HepG2 (cell line): Measurements from ENCODE around the gene AP5Z1. TPM values are rescaled to one million over a fixed set of nuclear protein-coding genes. Genes with fewer than 3 reads are reported as not detected.

ENCODE experiments used
- BRCA1 ChIP-seq: sonication (generic); formaldehyde crosslinking; IDR thresholded peaks from 2 replicates; pipeline ENCODE4 v1.4.0; 2020; ENCODE audit warnings: missing genetic modification reagents
- FOXA3 ChIP-seq: IDR thresholded peaks from 2 replicates; pipeline ENCODE4 v1.6.1; 2016; ENCODE audit warnings: missing genetic modification reagents, missing compliant biosample characterization
- FOXK1 ChIP-seq: sonication (generic); formaldehyde crosslinking; IDR thresholded peaks from 2 replicates; pipeline ENCODE4 v1.4.0; 2020; ENCODE audit warnings: low read depth, missing genetic modification reagents, borderline replicate concordance
- FOXO1 ChIP-seq: sonication (generic); formaldehyde crosslinking; IDR thresholded peaks from 2 replicates; pipeline ENCODE4 v1.4.0; 2020; ENCODE audit warnings: missing genetic modification reagents
- HNF4G ChIP-seq, 2 experiments: sonication (generic) in 1 of 2; formaldehyde crosslinking in 1 of 2; IDR thresholded peaks; 2 replicates each; pipeline versions ENCODE4 v1.4.0 to v1.6.1; 2011 to 2020; ENCODE audit warnings: borderline replicate concordance in 2 of 2, low read depth in 2 of 2, mild to moderate bottlenecking in 2 of 2, low read length in 1 of 2, missing genetic modification reagents in 1 of 2, moderate library complexity in 1 of 2
- MAFG ChIP-seq: sonication (generic); formaldehyde crosslinking; IDR thresholded peaks from 2 replicates; pipeline ENCODE4 v1.5.1; 2020; ENCODE audit warnings: mild to moderate bottlenecking, missing genetic modification reagents
- MTF2 ChIP-seq: sonication (generic); formaldehyde crosslinking; IDR thresholded peaks from 2 replicates; pipeline ENCODE4 v1.5.0; 2020; ENCODE audit warnings: missing genetic modification reagents, borderline replicate concordance
- PHF8 ChIP-seq: sonication (generic); formaldehyde crosslinking; IDR thresholded peaks from 2 replicates; pipeline ENCODE4 v1.5.0; 2020; ENCODE audit warnings: missing genetic modification reagents
- REXO4 ChIP-seq: sonication (generic); formaldehyde crosslinking; IDR thresholded peaks from 2 replicates; pipeline ENCODE4 v1.8.0; 2022; ENCODE audit warnings: missing genetic modification reagents, mild to moderate bottlenecking, borderline replicate concordance
- SCMH1 ChIP-seq: sonication (generic); formaldehyde crosslinking; IDR thresholded peaks from 2 replicates; pipeline ENCODE4 v1.9.0; 2021; ENCODE audit warnings: missing genetic modification reagents, mild to moderate bottlenecking, borderline replicate concordance
- ZFP82 ChIP-seq: sonication (generic); formaldehyde crosslinking; IDR thresholded peaks from 2 replicates; pipeline ENCODE4 v1.5.1; 2020; ENCODE audit warnings: mild to moderate bottlenecking, missing genetic modification reagents, borderline replicate concordance
- ZNF382 ChIP-seq: sonication (generic); formaldehyde crosslinking; IDR thresholded peaks from 2 replicates; pipeline ENCODE4 v1.5.0; 2020; ENCODE audit warnings: missing genetic modification reagents, mild to moderate bottlenecking, borderline replicate concordance
- ZNF460 ChIP-seq: sonication (generic); formaldehyde crosslinking; IDR thresholded peaks from 2 replicates; pipeline ENCODE4 v1.5.1; 2020; ENCODE audit warnings: missing genetic modification reagents, mild to moderate bottlenecking, borderline replicate concordance
- ZNF501 ChIP-seq: sonication (generic); formaldehyde crosslinking; IDR thresholded peaks from 2 replicates; pipeline ENCODE4 v1.5.1; 2020; ENCODE audit warnings: mild to moderate bottlenecking, moderate library complexity, missing genetic modification reagents
- ZNF761 ChIP-seq: sonication (generic); formaldehyde crosslinking; conservative IDR thresholded peaks from 2 replicates; pipeline ENCODE4 v1.4.0; 2020; ENCODE audit warnings: mild to moderate bottlenecking, missing genetic modification reagents
- ZSCAN12 ChIP-seq: sonication (generic); formaldehyde crosslinking; IDR thresholded peaks from 2 replicates; pipeline ENCODE4 v1.9.0; 2021; ENCODE audit warnings: mild to moderate bottlenecking, missing genetic modification reagents
- ZSCAN5A ChIP-seq: sonication (generic); formaldehyde crosslinking; IDR thresholded peaks from 2 replicates; pipeline ENCODE4 v1.8.0; 2022; ENCODE audit warnings: mild to moderate bottlenecking, missing genetic modification reagents, borderline replicate concordance
- polyA plus RNA-seq, 8 experiments: library from polyadenylated mRNA; depleted of rRNA in 3 of 8; stranded (reverse) in 7 of 8; unstranded in 1 of 8; fragments of >200 nt; fragmentation: Illumina TruSeq in 4 of 8; extraction: Trizol in 4 of 8; gene quantifications; 2 replicates each; pipeline versions ENCODE4 v1.2.1 to v1.2.3, GENCODE V29; 2011 to 2016; ENCODE audit warnings: low read depth in 4 of 8, missing spikeins in 1 of 8, mixed read lengths in 1 of 8; ENCODE audit not compliant: insufficient read depth in 1 of 8
- total RNA-seq, 5 experiments: library from RNA; depleted of rRNA; stranded (reverse); fragments of >200 nt; fragmentation: Illumina TruSeq; extraction: Trizol; gene quantifications; 2 replicates each; pipeline ENCODE4 v1.2.3, GENCODE V29; 2016; ENCODE audit warnings: low read depth in 1 of 5
- TF ChIP-seq, protein P1 (sequence below): sonication (generic); formaldehyde crosslinking; IDR thresholded peaks from 2 replicates; pipeline ENCODE4 v1.5.0; 2020; ENCODE audit warnings: missing genetic modification reagents, mild to moderate bottlenecking, borderline replicate concordance
- TF ChIP-seq, protein P2 (sequence below): sonication (generic); formaldehyde crosslinking; IDR thresholded peaks from 2 replicates; pipeline ENCODE4 v1.4.0; 2020; ENCODE audit warnings: mild to moderate bottlenecking, missing genetic modification reagents

AP5Z1 gene
- total and polyA plus RNA-seq, 2 of the 13 experiments (the other 11 are each of a cell fraction or from before 2014, with no cell fraction given), result 9.3 to 15.1 TPM

- TF ChIP-seq FOXA3 (CRISPR knock-in tag), result peak; percentile 34; the same call in 1 of the 2 replicates
- 0 out of 2 replicates have a peak, but pooled peaks have one; percentile 75 for TF ChIP-seq ZNF501
- TF ChIP-seq ZNF761 (CRISPR knock-in tag), result peak; percentile 34; the same call in 1 of the 2 replicates
- TF ChIP-seq, protein P1, sequence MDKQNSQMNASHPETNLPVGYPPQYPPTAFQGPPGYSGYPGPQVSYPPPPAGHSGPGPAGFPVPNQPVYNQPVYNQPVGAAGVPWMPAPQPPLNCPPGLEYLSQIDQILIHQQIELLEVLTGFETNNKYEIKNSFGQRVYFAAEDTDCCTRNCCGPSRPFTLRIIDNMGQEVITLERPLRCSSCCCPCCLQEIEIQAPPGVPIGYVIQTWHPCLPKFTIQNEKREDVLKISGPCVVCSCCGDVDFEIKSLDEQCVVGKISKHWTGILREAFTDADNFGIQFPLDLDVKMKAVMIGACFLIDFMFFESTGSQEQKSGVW, result no peak
- TF ChIP-seq BRCA1 (CRISPR knock-in tag), result no peak
- TF ChIP-seq HNF4G (IDR thresholded peaks at IDR 0.05; ENCODE audit: borderline replicate concordance, low read depth, low read length), result peak; percentile 58; the same call in 1 of the 2 replicates
- TF ChIP-seq HNF4G (CRISPR knock-in tag; IDR thresholded peaks at IDR 0.05; ENCODE audit: borderline replicate concordance, low read depth), result no peak
- TF ChIP-seq FOXO1 (CRISPR knock-in tag), result 0 out of 2 replicates have a peak, but pooled peaks have one; percentile 11
- peak; percentile 93 for TF ChIP-seq ZFP82 (CRISPR knock-in tag)
- no peak for TF ChIP-seq REXO4 (CRISPR knock-in tag)
- peak; percentile 76 for TF ChIP-seq PHF8 (CRISPR knock-in tag)
- peak; percentile 84; the same call in 1 of the 2 replicates for TF ChIP-seq MTF2 (CRISPR knock-in tag)
- peak; percentile 8; the same call in 1 of the 2 replicates for TF ChIP-seq ZNF460 (CRISPR knock-in tag)
- TF ChIP-seq, protein P2, sequence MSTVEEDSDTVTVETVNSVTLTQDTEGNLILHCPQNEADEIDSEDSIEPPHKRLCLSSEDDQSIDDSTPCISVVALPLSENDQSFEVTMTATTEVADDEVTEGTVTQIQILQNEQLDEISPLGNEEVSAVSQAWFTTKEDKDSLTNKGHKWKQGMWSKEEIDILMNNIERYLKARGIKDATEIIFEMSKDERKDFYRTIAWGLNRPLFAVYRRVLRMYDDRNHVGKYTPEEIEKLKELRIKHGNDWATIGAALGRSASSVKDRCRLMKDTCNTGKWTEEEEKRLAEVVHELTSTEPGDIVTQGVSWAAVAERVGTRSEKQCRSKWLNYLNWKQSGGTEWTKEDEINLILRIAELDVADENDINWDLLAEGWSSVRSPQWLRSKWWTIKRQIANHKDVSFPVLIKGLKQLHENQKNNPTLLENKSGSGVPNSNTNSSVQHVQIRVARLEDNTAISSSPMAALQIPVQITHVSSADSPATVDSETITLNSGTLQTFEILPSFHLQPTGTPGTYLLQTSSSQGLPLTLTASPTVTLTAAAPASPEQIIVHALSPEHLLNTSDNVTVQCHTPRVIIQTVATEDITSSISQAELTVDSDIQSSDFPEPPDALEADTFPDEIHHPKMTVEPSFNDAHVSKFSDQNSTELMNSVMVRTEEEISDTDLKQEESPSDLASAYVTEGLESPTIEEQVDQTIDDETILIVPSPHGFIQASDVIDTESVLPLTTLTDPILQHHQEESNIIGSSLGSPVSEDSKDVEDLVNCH (CRISPR knock-in tag), result no peak
- TF ChIP-seq SCMH1 (CRISPR knock-in tag), result no peak
- TF ChIP-seq FOXK1, result peak; percentile 95
- no peak for TF ChIP-seq ZNF382
- TF ChIP-seq ZSCAN12 (CRISPR knock-in tag), result 0 out of 2 replicates have a peak, but pooled peaks have one; percentile 34
- TF ChIP-seq MAFG, result no peak
- TF ChIP-seq ZSCAN5A (CRISPR knock-in tag), result 0 out of 2 replicates have a peak, but pooled peaks have one; percentile 56
Observed at GRCh38 chr7:4775250-4775847, at the start of gene AP5Z1 (continued).
